GM21367 (cell line): ENCODE results near the gene GIMAP8.
"Not testable (repeated sequence)": the region's sequence is repeated elsewhere in the genome, so short reads cannot be mapped to it uniquely, and the experiment has no call there.

Experiments used
- ATAC-seq: cut with Tn5 transposase; IDR thresholded peaks from one replicate; pipeline ENCODE4 v1.9.1; 2021; ENCODE audit not compliant: unreplicated experiment

Gene GIMAP8

GRCh38 chr7:150461520-150461919, 11.1 kb downstream of the GIMAP8 start:
- ATAC-seq: no peak

GRCh38 chr7:150462413-150462812, 12.0 kb downstream of the GIMAP8 start:
- no peak for ATAC-seq

GRCh38 chr7:150463461-150463860, 13.0 kb downstream of the GIMAP8 start:
- ATAC-seq: no peak

GRCh38 chr7:150464962-150465361, 14.5 kb downstream of the GIMAP8 start:
- no peak for ATAC-seq

- ATAC-seq: no peak
These were observed 15.0 kb downstream of the GIMAP8 start for GRCh38 chr7:150465414-150465813.

GRCh38 chr7:150466477-150466876, 16.0 kb downstream of the GIMAP8 start:
- no peak for ATAC-seq

GRCh38 chr7:150468241-150468640, 17.8 kb downstream of the GIMAP8 start:
- ATAC-seq: no peak

GRCh38 chr7:150471886-150472285, 21.5 kb downstream of the GIMAP8 start:
- no peak for ATAC-seq

GRCh38 chr7:150473902-150474301, 23.5 kb downstream of the GIMAP8 start:
- ATAC-seq: no peak

- ATAC-seq: no peak
These were observed 25.9 kb downstream of the GIMAP8 start for GRCh38 chr7:150476285-150476684.

- ATAC-seq: no peak
These were observed 26.6 kb downstream of the GIMAP8 start for GRCh38 chr7:150476819-150477631.

GRCh38 chr7:150479023-150479716, 28.7 kb downstream of the GIMAP8 start:
- no peak for ATAC-seq

- no peak for ATAC-seq
These were observed 30.9 kb downstream of the GIMAP8 start for GRCh38 chr7:150481186-150481920.

- ATAC-seq: no peak
These were observed 31.5 kb downstream of the GIMAP8 start for GRCh38 chr7:150481922-150482321.

- ATAC-seq: not testable (repeated sequence)
These were observed 33.1 kb downstream of the GIMAP8 start for GRCh38 chr7:150483514-150483913.

GRCh38 chr7:150484071-150484470, 33.6 kb downstream of the GIMAP8 start:
- not testable (repeated sequence) for ATAC-seq

- no peak for ATAC-seq
These were observed 37.2 kb downstream of the GIMAP8 start for GRCh38 chr7:150487625-150488024.

- ATAC-seq: no peak
These were observed 39.4 kb downstream of the GIMAP8 start for GRCh38 chr7:150489782-150490181.

- ATAC-seq: not testable (repeated sequence)
These were observed 43.0 kb downstream of the GIMAP8 start for GRCh38 chr7:150493442-150493841.

- ATAC-seq: no peak
These were observed 52.1 kb downstream of the GIMAP8 start for GRCh38 chr7:150502519-150502918.

- no peak for ATAC-seq
These were observed 52.7 kb downstream of the GIMAP8 start for GRCh38 chr7:150503155-150503554.

- ATAC-seq: no peak
These were observed 53.2 kb downstream of the GIMAP8 start for GRCh38 chr7:150503581-150503980.
